HG03039 (cell line): Measurements from ENCODE around the gene WDR73.

Experiments
- ATAC-seq: cut with Tn5 transposase; IDR thresholded peaks from one replicate; pipeline ENCODE4 v1.9.1; 2021; ENCODE audit warnings: mild to moderate bottlenecking, moderate library complexity; ENCODE audit not compliant: unreplicated experiment

WDR73 gene

DNA sequence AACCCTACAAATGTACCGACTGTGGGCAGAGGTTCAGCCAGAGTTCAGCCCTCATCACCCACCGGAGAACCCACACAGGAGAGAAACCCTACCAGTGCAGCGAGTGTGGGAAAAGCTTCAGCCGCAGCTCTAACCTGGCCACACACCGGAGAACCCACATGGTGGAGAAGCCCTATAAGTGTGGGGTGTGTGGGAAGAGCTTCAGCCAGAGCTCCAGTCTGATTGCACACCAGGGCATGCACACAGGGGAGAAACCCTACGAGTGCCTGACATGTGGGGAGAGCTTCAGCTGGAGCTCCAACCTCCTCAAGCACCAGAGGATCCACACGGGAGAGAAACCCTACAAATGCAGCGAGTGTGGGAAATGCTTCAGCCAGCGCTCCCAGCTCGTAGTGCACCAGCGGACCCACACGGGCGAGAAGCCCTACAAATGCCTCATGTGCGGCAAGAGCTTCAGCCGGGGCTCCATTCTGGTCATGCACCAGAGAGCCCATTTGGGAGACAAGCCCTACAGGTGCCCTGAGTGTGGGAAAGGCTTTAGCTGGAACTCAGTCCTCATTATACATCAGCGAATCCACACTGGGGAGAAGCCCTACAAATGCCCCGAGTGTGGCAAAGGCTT is 32.6 kb downstream of the WDR73 start:
- ATAC-seq, result no peak

DNA sequence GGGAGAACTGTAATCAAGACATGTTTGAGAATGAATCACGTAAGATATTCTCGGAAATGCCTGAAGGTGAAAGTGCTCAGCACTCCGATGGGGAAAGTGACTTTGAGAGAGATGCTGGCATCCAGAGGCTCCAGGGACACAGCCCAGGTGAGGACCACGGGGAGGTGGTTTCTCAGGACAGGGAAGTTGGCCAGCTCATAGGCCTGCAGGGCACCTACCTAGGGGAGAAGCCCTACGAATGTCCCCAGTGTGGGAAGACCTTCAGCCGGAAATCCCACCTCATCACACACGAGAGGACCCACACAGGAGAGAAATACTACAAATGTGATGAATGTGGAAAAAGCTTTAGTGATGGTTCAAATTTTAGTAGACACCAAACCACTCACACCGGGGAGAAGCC is 33.5 kb downstream of the WDR73 start:
- ATAC-seq, result no peak

DNA sequence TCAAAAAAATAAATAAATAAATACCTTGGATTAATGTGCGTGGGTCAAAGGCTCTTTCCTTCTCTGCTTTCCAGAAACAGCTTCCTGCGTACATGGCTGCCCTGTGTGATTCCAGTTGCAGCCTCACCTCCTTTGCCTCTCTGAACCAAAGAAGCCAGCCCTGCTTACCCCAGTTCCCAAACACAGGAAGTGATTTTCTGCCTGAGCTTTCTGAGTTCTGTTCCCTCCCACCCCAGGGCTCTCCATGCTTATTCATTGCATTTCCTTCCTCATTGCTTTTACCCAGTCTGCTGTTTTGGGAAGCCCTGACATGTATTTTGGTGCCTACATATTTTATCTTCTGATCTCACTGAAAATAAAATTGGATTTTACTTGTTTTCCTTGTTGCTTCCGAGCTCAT is 37.8 kb downstream of the WDR73 start:
- ATAC-seq, result no peak

DNA sequence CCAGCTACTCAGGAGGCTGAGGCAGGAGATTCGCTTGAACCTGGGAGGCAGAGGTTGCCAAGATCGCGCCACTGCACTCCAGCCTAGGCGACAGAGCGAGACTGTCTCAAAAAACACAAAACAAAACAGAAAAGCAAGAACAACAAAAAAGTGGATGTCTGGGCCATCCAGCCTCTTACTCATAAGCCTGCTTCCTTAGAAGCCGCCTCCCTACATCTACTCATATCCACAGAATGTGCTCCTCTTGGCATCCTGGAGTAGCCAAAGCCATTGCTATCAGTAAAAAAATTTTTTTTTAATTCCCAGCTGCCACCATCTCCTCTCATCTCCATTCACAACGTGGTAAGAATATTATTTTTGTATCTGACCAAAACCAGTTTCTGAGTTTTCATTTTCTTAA is 42.5 kb downstream of the WDR73 start:
- ATAC-seq, result no peak

DNA sequence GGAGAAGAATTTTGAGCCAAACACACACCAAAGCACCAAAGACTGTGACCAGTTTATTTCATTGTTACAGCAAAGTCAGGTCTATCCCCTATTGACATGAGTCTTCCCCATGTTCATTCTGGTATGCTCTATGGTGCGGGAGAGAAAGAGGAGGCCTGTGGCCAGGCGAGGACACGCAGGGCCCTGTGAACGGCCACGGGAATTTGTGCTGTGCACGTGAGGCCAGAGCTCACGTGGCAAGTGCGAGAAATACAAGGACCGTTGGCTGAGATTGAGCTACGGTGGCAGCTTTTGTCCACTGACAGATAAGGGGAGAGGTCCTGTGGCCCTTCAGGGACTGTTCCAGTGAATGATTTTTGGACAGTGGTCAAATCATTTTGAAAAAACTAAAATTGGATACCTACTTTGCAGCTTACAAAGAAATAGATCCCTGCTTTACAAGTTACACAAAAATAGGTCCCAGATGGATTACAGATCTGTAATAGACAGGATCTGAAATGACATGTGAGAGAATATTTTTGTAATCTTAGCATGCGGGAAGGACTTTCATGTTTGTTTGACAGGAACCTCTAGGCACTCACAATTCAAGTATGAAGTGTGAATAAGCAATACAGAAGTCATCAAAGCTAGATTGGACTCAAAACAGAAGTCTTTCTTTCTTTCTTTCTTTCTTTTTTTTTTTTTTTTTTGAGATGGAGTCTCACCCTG is 44.1 kb downstream of the WDR73 start:
- ATAC-seq, result no peak

DNA sequence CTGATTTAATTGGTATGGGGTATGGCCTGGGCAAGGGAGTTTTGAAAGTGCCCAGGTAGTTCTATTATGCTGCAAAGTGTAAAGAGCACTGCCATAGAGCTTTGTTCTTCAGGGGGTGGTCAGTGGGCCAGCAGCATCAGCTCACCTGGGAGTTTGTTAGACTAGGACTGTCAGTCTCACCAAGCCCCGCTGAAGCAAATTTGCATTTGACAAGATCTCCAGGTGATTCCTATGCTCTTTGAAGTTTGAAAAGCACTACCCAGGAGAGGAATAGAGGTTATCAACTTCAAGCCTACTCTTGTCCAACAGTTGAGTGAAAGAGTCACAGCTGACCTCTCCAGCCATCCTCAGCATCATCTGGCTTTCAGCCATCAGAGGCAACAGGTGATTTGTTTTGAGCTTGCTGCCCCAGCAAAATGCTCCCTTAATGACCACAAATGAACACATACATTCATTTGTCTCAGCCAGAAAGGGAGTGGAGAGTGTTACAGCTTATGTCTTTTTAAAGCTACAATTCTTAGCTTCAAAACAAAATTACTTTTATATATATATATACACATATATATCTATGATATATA is 45.3 kb downstream of the WDR73 start:
- no peak for ATAC-seq

DNA sequence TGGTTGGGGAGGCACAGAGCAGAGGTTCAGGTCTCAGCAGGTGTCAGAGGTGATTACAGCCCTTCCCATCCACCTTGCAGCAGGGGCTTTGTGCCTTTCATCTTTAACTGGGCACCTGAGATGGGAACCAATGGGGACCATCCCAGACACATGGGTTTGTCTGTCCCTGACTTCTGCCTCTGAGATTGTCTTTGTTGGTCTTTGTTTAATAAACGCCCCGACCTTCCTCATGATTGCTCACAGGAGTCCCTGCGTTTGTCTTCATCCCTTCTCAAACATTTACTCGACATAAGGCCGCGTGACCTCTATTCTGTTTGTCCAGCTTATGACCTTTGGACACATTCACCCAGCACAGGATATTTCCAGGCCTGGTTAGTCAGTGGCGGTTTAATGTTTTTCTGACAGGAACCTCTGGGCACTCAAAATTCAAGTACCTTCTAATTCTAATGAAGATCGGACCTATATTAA is 47.4 kb downstream of the WDR73 start:
- ATAC-seq, result no peak

DNA sequence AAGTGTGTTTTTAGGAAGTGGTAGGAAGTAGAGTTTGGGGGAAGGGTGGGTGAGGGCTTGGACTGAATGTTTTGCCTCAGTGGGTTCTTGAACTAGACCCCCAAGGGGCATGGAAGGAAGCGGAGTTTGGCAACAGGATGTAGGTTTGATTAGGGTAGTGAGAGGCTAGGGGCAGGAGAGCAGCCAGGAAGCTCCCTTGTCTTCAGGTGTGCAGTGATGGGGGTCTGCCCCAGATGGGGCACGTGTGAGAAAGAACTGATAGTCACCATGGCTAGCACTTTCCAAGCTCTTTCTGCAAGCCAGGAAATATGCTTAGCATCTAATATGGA is 48.6 kb downstream of the WDR73 start:
- no peak for ATAC-seq

DNA sequence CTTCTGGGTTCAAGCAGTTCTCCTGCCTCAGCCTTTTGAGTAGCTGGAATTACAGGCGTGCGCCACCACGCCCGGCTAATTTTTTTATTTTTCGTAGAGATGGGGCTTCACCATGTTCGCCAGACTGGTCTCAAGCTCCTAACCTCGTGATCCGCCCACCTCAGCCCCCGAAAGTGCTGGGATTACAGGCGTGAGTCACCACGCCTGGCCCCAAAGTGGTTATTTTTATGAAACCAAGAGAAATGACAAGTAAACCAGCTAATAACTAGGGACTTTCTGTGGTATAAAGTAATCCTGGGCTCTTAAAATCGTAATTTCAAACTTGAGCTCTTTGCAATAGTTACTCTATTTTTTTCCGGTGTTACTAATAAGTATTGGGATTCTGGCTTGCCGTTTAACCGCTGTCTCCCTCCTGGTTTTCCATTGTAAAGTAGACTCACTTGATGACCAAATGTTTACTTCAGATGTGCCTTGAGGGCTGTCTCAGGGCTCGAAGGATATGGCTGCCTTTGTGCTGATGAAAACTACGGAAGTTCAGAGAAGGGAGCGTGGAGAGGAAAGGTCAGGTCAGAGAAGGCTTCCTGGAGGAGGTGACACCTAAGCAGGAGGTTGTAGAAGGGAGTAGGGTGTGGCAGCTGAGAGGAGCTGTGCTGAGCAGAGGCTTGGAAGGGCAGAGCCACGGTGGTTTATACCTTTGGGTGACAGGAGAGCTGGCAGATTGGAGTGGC is 49.1 kb downstream of the WDR73 start:
- ATAC-seq, result no peak

DNA sequence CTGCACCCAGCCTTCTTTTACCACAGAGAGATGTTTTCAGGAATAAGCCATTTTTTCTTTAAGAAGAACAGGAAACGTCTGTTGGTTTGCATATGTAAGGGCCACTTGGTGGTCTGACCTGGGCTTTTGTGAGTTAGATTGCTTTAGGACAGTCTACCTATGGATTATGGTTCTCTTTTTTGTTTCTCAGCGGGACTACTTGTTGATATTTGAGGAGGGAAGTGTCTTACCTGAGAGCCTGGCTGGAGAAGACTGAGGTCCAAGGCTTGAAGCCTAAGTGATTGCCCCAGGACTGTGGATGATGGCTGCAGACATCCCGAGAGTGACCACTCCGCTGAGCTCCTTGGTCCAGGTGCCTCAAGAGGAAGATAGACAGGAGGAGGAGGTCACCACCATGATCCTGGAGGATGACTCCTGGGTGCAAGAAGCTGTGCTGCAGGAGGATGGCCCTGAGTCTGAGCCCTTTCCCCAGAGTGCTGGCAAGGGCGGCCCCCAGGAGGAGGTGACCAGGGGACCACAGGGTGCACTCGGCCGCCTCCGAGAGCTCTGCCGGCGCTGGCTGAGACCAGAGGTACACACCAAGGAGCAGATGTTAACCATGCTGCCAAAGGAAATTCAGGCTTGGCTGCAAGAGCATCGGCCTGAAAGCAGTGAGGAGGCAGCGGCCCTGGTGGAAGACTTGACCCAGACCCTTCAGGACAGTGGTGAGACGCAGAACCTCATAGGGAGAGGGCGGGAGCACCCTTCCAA is 50.3 kb downstream of the WDR73 start:
- ATAC-seq, result no peak

DNA sequence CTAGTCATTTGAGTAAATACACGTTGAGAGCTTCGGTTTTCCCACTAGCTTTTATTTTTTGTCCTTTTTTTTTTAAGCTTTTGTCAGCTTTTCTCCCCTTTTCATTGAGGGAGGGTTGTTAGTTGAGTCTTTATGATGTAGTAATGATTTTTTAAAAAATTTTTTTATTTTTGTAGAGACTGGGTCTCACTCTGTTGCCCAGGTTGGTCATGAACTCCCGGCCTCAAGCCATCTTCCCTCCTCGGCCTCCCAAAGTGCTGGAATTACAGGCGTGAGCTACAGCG is 52.6 kb downstream of the WDR73 start:
- ATAC-seq, result no peak

DNA sequence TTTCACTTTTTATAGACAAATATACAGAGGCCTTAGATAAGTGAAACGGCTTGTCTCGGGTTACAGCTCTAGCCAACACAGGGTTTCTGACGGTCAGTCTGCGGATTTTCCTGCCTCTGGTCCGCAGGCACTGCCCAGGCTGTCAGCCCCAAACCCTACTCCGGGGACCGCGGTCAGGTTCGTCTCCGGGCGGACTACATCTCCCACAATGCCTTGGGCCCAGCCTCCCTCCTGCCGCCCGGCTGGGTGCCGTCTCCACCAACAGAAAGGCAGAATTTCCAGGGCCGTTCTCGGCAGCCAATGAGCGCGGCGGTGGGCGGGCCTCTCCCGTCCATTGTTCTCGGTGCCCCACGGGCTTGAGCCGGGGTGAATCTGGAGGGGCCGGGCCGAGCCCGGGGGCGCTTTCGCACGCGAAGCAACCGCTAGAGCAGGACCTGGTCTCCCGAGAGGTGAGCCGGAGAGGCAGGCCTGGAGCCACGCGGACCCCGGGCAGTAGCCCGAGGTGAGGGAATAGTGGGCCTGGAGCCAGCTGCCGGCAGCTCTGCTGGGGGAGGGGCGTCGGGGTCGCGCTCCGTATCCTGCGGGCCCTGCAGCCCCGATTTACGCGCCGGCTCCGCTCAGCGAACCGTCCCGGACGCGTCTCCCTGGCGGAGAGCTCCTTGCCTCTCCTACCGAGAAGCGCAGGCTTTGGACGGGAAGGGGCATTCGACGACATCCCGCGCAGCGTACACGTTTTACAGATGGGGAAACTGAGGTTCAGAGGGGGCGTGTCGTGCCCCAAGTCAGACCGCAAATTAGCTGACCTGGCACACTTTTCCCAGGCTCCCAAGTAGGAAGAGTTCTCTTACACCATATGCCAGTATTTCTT is 53.2 kb downstream of the WDR73 start, which contains the start of gene ZSCAN2:
Gene ZSCAN2, plus strand, starts transcription at position 323 of the 868 bp plus-strand sequence. CDS start 2,919 bp downstream, outside the sequence.
- ATAC-seq, result peak; percentile 90

DNA sequence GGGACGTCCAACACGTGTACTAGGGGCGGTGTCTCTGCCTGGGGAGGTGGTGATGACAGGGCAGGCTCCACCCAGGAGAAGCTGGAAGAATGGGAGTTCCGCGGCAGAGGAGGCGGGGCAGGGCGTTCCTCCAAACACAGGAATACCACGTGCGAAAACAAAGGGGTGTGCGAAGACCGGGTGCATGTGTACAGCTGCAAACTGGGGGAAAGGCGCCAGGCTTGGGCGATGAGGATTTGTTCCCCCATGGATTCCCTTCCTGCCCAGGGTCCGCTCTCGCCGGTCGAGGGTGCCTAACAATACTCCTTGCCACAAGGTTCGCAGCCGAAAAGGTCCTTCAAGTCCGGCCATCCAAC is 53.8 kb downstream of the WDR73 start:
- ATAC-seq, result no peak

DNA sequence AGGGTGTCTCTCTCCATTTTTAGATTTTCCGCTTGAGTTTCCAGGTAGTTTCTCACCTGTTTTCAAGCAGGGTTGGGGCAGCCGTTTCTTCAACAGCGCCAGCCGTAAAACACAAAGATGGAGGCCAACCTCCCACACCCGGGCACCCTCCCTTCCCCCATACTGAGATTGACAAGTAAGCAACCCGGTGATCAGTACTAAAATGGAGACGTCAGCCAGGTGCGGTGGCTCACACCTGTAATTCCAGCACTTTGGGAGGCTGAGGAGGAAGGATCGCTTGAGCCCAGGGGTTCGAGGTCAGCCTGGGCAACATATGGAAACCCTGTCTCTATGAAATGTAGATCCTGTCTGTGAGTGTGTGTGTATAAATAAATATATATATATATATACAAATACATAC is 54.2 kb downstream of the WDR73 start:
- no peak for ATAC-seq

DNA sequence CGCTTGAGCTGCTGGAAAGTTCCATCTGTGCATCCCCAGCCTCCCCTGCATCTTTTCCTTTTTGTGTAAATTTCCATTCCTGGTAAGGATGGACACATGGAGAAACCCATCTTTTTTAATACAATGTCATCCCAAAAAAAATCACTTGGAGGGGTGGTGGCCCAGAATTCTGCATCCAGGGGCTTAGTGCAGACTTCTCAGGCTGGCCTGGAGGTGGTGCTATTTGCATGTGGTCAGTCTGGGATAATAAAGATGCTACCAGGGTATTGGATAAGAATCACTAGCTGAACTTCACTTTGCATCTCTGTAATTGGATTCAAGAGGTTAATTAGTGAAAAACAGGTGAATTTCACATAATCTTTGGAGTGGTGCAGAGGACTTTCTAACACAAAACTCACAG is 55.1 kb downstream of the WDR73 start:
- no peak for ATAC-seq

DNA sequence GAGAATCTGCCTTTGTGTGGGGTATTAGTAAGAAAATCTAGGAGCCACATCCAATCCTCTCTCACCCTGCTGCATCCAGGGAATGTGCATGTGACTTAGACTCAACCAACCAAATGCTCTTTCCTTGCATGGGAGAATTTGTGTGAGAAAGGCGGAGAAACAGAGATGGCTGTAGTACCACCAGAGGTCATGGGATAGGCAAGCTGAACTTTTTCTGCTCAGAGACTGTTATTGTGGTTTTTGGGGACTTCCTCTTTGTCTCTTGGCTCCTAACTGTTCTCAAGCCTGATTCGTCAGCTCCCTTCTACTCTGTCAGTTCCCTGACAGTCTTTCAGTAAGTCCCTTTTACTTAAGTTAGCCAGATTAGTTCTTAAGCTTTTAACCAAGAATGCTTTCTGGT is 55.8 kb downstream of the WDR73 start:
- no peak for ATAC-seq

DNA sequence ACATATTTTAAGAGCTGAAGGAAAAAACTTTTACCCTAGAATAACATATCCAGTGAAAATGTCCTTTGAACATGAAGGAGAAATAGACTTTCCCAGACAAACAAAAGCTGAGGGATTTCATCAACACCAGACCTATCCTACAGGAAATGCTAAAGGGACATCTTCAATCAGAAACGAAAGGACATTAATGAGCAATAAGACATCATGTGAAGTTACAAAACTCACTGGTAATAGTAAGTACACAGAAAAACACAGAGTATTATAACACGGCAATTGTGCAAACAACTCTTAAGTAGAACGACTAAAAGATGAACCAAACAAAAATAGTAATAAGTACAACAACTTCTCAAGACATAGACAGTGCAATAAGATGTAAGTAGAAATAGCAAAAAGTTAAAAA is 56.8 kb downstream of the WDR73 start:
- no peak for ATAC-seq

DNA sequence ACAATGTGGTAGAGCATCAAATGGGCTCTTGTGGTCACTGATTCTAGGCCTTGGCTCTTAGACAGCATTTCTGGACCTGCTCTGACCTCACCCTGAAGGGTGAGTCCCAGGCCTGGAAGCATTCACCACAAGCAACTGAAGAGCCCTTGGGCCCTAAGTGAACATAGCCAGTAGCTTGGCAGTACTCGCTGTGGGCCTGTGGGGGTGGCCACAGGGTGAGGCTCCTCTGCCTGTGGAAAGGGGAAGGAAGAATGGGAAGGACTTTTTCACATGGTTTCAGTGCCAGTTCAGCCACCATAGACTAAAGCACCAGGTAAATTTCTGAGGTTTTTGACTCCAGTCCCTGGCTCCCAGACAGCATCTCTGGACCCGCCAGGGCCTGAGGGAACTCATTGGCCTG is 58.4 kb downstream of the WDR73 start:
- no peak for ATAC-seq

DNA sequence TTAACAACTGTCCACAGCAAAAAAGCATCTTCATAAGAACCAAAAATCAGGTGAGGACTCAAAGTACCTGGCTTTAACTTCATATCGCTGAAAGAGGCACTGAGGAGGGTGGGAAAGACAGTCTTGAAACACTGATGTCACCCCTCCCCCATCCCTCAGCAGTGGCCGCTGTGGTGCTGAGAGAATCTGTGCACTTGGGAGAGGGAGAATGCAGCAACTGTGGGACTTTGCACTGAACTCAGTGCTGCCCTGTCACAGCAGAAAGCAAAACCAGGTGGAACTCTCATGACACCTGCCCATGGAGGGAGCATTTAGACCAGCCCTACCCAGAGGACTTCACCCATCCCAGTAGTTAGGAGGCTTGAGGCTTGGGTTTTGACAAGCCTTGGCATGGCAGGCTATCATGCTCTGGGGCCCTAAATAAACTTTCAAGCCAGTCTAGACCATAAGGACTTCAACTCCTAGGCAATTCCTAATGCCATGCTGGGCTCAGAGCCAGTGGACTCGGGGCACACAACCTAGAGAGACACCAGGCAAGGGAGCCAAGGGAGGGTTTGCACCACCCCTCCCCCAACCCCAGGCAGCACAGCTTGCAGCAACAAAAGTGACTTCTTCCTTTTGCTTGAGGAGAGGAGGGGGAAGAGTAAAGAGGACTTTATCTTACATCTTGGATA is 59.3 kb downstream of the WDR73 start:
- ATAC-seq, result no peak

DNA sequence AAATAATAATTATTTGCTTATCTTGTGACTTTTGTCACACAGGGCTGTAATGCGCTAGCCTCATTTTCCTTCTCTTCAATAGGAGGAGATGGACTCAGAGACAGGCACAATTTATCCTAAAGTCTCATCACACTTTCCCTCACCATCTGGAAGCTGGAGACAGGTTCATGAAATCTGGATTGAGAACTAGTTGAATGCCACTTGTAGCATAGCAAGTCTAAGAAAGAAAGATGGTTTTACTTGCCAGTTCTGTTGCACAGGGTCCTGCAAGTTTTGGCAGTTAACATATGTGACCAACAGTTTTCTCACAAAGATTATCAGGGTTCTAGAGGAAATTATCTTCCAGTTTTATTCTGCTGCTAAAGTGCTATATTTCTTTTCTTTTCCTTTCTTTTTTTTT is 62.3 kb downstream of the WDR73 start:
- ATAC-seq, result no peak
